GM21737 (cell line): ENCODE measurements around the gene SPTBN1.
"Not testable (repeated sequence)": the region's sequence is repeated elsewhere in the genome, so short reads cannot be mapped to it uniquely, and the experiment has no call there.

ENCODE experiments used
- ATAC-seq: cut with Tn5 transposase; IDR thresholded peaks from one replicate; pipeline ENCODE4 v1.9.1; 2021; ENCODE audit warnings: mild to moderate bottlenecking, moderate library complexity; ENCODE audit not compliant: unreplicated experiment

SPTBN1 gene

DNA sequence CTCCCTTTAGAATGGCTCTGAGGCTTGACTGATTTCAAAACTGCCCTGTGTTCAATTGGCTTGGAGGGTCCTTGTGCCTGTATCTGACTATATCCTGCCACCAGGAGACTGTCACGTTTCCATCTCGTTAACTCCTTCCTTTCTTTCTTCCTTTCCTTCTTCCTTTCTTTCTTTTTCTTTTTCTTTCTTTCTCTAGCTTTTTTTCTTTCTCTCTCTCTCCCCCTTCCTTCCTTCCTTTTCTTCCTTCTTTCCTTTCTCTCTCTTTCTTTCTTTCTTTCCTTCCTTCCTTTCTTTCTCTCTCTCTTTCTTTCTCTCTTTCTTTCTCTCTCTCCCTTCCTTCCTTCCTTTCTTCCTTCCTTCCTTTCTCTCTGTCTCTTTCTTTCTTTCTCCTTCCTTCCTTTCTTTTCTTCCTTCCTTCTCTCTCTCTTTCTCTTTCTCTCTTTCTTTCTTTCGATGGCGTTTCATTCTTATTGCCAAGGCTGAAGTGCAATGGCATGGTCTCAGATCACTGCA, 229.2 kb downstream of the SPTBN1 start:
- no peak for ATAC-seq

DNA sequence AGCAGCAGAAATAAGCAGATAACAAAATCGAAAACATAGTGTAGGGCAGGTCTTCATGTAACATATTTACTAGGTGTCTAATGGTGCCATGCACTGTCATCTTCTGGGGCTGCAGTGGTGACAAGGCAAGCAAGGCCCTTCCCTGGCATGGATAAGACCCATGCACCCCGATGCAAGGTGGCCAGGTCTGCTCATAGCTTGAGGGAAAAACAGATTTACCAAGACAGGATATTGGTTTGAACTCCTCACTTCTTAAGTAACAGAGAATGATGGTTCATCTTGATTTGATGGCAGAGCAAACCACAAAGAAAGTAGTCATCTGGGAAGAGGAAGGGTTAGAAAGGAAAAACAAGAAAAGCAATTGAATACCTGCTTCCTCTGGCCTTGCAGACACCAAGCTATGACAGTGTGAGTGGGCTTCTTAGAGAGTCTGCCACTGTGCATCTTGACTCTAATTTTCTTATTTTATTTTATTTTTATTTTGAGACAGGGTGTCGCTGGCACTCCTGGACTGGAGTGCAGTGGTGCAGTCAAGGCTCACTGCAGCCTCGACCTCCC, 231.5 kb downstream of the SPTBN1 start:
- no peak for ATAC-seq

DNA sequence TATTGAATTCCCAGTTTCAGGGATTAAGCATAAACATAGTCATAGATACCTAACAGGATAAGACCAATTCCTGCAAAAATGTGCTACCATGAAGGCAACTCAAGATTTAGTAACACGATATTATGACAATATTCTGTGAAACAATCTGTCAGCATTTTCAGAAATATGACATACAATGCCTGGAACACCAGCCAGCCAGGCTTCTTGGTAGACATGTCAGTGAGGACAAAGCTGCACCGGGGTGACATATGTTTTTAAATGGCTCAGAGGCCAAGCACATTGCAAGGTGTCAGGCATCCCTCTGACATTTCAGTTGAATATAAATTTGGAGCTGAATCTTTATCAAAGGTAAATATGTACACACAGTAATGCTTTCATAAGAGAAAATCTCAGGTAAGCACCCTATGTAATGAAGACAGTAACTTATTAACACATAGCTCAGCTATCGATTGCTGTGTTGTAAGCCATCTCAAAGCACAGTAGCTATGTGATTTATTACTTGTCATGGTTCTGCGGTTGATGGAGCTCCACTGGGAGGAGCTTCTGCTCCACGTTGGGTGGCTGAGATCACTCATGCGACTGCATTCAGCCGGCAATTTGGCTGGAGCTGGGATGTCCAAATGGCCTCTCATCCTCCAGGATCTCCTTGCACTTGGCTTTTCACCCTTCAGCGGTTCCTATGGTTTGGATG, 235.5 kb downstream of the SPTBN1 start:
- no peak for ATAC-seq

DNA sequence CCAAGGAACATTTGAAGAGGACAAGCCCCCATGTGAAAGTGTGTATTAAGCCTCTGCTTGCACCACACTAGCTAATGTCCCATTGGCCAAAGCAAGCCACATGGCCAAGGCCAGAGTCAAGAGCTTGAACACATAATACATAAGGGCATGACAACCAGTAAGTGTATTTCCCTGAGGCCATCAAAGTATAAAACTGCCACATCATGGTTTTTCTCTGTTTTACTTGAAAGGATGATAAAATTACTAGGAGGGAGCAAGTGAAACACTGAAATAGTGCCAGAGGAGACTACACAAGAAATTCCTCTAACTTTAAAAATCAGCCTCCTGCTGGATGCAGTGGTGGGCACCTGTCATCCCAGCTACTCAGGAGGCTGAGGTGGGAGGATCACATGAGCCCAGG, 236.4 kb downstream of the SPTBN1 start:
- no peak for ATAC-seq

DNA sequence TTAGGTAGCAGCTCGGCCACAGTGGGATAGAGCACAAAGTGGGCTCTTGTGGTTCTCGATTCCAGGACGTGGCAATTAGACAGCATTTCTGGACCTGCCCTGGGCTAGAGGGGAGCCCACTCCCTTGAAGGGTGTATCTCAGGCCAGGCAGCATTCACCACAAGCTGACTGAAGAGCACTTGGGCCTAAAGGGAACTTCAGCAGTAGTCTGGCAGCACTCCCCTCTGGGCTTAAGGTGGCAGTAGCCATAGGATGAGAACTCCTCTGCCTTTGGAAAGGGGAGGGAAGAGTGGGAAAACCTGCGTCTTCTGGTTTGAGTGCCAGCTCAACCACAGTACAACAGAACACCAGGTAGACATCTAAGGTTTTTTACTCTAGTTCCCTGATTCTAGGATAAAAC, 239.3 kb downstream of the SPTBN1 start:
- ATAC-seq = no peak

DNA sequence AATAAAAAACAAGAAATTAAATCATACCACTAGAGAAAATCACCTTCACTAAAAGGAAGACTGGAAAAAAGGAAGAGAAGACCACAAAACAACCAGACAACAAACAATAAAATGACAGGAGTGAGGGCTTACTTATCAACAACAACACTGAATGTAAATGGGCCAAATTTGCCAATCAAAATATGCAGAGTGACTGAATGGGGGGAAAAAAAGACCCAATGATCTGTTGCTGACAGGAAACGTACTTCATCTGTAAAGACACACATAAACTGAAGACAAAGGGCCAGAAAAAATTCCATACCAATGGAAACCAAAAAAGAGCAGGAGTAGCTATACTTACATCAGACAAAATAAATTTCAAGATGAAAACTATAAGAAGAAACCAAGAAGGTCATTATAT, 241.8 kb downstream of the SPTBN1 start:
- no peak for ATAC-seq

DNA sequence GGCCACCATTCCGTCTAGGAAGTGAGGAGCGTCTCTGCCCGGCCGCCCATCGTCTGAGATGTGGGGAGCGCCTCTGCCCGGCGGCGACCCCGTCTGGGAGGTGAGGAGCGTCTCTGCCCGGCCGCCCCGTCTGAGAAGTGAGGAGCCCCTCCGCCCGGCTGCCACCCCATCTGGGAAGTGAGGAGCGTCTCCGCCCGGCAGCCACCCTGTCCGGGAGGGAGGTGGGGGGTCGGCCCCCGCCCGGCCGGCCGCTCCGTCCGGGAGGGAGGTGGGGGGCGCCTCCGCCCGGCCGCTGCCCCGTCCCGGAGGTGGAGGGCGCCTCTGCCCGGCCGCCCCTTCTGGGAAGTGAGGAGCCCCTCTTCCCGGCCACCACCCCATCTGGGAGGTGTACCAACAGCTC, 242.8 kb downstream of the SPTBN1 start:
- ATAC-seq = not testable (repeated sequence)

DNA sequence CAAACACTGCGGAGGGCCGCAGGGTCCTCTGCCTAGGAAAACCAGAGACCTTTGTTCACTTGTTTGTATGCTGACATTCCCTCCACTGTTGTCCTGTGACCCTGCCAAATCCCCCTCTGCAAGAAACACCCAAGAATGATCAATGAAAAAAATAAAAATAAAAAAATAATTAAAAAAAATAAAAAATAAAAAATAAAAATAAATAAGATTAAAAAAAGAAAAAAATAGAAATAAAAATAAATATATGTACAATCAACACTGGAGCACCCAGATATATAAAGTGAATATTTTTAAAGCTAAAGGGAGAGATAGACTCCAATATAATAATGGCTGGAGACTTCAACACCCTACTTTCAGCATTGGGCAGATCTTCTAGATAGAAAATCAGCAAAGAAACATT, 243.5 kb downstream of the SPTBN1 start:
- ATAC-seq = no peak

DNA sequence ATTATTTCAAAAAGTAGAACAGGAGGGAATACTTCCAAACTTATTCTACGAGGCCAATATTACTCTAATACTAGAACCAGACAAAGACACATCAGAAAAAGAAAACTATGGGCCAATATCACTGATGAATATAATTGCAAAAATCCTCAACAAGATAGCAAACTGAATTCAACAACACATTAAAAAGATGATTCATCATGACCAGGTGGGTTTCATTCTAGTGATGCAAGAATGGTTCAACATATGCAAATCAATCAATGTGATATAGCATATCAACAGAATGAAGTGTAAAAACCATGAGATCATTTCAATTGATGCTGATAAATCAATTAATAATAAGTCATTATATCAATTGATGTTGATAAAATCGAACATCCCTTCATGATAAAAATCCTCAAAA, 244.9 kb downstream of the SPTBN1 start:
- ATAC-seq = no peak

DNA sequence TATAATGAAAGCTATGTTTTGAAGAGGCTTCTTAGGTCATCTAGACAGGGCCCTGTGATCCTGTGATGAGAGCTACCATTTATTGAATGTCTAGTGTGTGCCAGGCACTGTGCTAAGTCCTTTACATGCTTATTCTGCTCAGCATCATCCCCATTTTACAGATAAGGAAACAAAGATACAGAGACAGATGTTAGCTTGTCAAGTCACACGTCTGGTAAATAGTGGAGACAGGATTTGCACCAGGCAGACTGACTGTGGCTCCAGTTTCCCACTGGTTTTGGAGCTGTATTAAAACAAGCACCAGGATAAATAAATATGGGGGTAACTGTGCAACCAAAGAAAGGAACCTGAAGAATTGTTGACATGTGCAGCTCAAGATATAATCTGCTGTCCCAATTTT, 248.1 kb downstream of the SPTBN1 start:
- no peak for ATAC-seq

DNA sequence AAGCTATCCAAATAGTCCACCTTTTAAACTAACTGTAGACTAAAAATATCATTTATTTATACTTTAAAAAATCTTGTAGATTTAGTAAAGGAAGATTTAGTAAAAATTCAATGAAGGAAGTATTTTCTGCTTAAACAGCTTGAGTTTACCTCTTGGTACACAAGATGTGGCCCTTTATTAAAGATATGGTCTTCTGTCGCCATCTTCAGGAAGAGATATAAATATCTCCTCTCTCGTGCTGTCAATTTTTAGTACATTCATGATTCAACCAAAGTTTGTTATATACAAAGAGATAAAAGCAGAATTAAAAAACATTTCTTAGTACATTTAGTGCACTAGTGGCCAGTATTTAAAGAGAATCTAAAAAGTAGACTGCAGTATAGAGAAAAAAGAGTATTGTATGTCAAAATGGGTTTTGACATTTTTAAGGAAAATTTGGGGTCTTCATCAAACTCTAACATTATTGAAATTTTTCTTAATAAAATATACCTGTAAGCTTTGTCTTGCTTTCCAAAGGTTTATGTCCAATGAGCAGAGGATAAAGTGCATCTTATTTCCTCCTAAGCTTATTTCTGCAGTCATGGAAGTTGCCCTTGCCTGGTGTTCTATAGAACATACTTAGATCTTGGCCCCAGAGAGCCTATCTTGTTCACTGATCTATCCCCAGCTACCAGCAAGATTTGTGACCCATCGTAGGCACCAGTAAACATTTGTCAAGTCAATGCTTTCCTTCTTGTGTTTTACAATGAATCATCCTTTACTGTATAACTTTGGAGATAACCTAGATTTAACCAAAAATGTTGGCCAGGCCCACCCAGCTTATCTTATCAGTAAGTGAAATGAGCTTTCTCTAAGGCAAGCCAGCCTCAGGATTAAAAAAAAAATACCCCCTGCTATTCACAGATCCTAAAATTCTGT, 248.8 kb downstream of the SPTBN1 start:
- ATAC-seq = no peak

DNA sequence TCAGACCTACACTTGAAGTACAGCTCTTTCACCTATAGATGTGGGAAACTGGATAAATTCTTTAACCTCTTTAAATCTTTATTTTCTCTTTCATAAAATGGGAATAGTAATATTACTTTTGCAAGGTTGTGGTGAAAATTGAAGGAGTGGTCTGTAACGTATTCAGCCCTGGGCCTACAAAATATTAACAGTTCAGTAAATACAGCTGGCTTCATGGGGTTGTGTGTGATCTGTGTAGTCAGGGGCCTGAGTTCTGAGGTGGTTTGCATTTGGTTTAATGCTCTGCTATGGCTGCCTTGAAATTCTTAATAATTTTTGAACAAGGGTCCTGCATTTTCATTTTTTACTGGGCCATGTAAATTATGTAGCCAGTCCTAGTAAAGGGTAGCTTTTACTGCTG, 250.5 kb downstream of the SPTBN1 start:
- ATAC-seq = no peak

DNA sequence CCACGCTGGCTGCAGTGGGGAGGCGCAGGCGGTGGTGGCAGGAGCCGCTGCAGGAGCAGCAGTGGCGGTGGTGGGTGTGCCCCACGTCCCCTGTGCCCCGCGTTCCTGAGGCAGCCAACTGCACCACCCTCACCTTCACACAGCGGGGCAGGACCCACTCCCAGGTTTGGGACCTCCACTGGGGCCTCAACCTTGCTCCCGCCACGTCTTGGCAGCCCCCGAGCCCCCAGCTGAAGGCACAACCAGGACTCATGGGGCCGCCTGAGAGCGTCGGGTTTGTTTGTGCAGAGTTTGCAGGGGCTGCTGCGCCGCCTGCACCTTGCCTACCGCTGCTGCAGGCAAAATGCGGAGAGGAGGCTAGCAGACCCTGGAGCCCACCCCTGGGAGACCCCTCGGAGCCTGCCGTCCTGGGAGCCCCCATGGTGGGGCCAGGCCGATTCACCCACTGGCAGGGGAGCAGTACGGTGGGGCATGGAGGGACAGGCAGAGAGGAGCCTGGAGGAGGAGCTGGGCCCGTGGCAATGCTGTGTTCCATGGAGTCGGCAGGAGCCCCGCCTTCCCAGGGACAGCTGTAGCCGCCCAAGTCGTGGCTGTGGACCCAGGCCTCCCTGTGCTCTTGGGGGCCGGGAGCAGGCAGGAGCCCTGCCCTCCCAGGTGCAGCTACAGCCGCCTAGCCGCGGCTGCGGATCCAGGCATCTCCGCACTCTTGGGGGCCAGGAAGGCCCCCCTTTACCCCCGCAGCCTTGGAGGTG, 252.6 kb downstream of the SPTBN1 start:
- ATAC-seq = no peak

DNA sequence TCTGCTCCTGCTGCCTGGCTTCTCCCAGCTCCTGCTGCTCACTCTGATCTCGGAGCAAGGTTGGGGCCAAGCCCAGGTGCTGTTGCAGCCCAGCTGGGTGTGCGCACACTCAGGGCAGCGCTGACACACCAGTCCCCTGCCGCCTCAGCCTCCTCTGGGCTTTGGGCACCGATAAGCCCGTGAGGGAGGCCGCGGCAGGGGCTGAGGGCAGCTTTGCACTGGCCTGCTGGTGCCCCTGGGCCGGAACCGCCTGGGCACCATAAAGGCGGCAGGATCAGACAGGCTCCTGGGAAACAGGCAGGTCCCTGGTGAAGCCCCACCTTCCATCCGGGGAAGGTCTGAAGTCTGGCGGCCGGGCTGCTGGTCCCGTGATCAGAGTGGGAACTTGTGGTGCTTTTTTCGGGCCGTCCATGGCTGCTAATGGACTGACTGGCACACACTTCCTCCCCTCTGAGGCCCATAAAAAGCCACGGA, 253.2 kb downstream of the SPTBN1 start:
- no peak for ATAC-seq

DNA sequence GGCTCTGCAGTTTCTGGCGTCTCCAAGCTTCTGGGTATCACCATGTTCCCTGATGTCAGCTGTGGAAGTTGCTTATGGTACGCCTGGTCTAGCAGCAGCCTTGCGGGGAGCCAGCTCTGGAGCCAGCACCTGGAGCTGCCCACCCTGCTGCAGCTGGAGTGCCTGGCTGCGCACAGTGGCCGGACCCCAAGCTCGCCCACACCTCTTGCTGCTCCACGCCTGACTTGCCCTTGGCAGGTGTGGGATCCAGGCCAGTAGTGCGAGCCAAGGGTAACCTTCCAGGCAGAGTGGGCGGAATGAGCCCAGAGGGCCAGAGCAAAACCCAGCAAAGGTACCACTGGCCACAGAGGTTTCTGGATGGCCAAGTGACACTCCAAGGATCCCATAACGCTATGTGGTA, 254.1 kb downstream of the SPTBN1 start:
- no peak for ATAC-seq

DNA sequence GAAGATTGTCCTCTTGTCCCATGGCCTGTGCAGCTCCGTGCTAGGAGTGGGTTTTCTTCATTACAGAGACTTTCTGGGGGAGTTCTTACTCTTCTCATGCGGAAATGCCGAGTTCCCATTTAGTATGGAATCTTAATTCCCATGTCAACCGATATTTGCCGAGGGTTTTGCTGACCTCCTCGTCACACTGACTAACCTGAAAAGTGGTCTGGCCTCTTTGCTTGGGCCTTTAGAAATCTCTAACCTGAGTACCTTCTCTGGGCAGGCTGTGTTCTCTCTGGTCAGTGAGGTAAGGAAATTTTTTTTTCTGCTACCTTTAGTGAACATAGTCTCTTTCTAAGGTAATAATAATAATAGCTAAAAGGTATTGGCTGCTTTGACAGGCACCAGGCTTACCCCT, 256.4 kb downstream of the SPTBN1 start:
- no peak for ATAC-seq

DNA sequence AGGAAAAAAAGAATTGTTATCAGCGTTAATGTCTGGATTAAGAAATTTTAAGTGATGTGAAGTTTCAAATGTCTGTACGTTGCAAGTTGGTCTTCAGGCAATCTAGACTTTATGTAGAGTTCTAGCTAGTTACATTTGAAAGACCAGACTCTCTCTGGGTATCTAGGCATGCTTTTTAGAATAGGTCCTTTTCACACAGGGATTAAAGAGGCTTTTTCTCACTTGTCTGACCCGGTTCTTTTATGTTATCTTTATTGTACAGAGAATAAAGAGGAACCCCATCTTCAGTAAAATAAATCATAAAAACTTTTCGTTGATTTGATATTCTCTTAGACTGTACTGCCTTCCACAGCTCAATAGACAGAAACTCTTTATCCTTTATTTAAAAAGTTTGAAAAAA, 258.9 kb downstream of the SPTBN1 start:
- no peak for ATAC-seq

DNA sequence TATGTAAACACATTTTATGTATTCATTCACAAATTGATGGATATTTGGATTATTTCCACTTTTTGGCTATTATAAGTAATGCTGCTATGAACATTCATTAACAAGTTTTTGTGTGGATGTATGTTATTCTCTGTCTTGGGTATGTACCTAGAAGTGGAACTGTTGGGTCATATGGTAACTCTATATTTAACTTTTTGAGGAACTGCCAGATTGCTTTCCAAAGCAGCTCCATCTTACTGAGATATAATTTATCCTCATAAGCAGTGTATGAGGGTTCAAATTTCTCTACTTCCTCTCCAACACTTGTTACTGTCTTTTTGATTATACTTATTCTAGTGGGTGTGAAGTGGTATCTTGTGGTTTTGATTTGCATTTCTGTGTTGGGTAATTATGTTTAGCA, 260.2 kb downstream of the SPTBN1 start:
- no peak for ATAC-seq

DNA sequence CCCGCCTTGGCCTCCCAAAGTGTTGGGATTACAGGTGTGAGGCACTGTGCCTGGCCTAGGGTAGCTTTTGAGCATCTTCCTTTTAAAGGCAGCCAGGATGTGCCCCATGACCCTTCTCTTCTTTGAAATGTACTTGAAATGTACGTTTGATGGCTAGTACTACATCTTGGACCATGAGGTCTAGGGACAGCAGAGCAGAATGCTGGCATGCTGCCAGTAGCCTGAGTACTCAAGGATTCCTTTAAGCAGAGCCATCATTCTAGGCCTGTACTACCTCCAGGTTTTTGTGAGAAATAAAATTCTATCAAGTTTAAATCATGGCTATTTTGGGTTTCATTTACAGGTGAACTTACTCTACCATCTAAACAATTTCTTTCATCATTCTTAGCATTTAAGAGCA, 264.4 kb downstream of the SPTBN1 start:
- ATAC-seq = no peak
